ENCODE data around the gene PIGR. TPM values are rescaled to one million over a fixed set of nuclear protein-coding genes. Genes with fewer than 3 reads are reported as not detected.

Gene PIGR
- total RNA-seq, 1 donor from 2014 or later = 30.1 TPM

DNA sequence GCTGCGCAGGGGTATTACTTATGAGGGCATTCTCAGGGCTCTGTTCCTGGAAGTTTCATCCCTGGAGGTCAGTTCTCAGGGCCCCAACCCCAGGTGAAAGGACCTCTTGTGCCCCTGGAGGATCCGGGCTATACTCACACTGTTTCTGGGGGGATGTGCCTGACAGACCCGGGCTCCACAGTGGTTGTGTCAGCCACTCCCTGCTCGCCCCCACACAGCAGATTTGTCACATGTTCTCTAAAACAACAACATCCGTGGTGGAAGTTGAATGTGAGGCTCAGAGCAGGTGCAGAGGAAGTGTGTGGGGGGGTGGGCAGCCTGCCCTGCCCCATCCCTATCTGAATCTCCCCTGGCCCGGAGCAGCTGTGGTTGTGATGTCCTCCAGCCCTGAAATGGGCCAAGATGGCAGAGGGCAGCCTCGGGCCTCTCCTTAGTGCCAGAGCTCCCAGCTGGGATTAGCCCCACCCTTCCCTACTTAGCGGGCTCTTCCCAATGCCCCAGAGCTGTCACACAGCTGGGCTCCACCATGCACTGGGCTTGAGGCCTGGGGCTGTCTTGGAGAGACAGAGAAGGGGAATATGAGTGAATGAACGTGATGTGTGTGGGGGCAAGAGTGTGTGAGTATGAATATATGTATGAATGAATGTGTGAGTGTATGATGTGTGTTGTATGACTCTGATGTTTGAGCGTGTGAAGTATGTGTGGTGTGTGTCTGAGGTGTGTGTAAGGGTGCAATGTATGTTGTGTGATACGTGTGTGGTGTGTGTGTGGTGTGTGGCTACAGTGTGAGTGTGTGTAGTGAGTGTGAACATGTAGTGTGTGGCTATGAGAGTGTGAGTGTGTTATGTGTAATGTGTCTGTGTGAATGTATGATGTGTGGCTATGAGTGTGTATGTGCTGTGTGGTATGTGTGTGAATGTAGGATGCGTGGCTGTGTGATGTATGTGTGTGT is 23.0 kb downstream of the PIGR start:
- no peak for DNase-seq (ENCODE audit: extremely low spot score, unreplicated experiment)
- H3K4me1 Mint-ChIP-seq (ENCODE audit: unreplicated experiment) = no peaks in the 10 kb centered on the region
- H3K36me3 Mint-ChIP-seq = no peaks in the 10 kb centered on the region
- TF ChIP-seq, protein P1, sequence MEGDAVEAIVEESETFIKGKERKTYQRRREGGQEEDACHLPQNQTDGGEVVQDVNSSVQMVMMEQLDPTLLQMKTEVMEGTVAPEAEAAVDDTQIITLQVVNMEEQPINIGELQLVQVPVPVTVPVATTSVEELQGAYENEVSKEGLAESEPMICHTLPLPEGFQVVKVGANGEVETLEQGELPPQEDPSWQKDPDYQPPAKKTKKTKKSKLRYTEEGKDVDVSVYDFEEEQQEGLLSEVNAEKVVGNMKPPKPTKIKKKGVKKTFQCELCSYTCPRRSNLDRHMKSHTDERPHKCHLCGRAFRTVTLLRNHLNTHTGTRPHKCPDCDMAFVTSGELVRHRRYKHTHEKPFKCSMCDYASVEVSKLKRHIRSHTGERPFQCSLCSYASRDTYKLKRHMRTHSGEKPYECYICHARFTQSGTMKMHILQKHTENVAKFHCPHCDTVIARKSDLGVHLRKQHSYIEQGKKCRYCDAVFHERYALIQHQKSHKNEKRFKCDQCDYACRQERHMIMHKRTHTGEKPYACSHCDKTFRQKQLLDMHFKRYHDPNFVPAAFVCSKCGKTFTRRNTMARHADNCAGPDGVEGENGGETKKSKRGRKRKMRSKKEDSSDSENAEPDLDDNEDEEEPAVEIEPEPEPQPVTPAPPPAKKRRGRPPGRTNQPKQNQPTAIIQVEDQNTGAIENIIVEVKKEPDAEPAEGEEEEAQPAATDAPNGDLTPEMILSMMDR (conservative IDR thresholded peaks at IDR 0.05) = no peak
- H3K27ac Mint-ChIP-seq = no peak overlapping the region
- H3K4me3 Mint-ChIP-seq = no peak overlapping the region
- H3K27me3 Mint-ChIP-seq = peaks cover 1% of the 10 kb centered on the region
- H3K9me3 Mint-ChIP-seq = no peaks in the 10 kb centered on the region

DNA sequence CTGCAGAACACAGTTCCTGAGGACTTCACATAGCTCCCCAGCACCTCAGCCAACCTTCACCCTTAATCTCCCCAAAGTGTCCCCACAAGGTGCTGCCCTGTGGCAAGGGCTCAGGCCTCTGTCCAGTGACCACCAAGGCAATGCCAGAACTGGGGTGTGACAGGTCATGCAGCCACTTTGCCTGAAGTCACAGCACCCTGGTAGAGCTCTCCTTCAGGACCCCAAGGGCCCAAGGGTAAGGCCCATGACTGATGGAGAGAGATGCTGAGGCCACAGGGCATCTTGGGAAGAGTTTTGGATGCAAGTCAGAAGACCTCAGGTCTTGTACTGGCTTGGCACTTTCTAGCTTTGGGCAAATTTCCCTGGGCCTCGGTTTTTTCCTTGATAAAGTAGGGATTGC is 23.7 kb downstream of the PIGR start:
- H3K9me3 Mint-ChIP-seq = no peaks in the 10 kb centered on the region
- H3K27me3 Mint-ChIP-seq = peaks cover 7% of the 10 kb centered on the region
- no peaks in the 10 kb centered on the region for H3K36me3 Mint-ChIP-seq
- no peak overlapping the region for H3K27ac Mint-ChIP-seq
- H3K4me3 Mint-ChIP-seq = no peak overlapping the region
- no peak for DNase-seq (ENCODE audit: extremely low spot score, unreplicated experiment)
- TF ChIP-seq, protein P1 (conservative IDR thresholded peaks at IDR 0.05) = no peak
- H3K4me1 Mint-ChIP-seq (ENCODE audit: unreplicated experiment) = no peaks in the 10 kb centered on the region

DNA sequence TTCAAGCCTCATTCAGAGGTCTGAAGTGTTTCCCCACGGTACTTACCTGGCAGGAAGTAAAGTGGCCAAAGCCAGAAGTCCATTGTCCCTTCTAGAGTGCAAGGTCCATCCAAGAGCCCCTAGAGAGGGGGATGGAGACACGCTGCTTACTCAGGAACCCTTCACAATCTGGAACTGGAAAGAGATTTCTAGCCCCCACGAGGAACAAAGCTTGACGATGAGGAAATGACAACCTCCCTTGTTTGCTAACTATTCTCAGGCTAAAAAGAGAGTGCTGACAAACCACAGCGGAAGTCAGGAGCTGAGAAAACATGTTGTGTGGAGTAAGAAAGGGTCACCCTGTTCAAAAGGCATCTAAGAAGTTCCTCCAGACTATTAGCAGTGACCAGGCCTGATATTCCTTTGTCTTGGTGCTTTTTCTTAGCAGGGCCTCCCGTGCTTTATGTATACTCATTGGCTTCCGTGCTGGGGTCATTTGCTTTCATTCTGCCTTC is 24.4 kb downstream of the PIGR start, which contains the start of gene FCMR:
FCMR (minus strand) TSS at position 170 of the 494 bp plus-strand sequence; CDS start at position 83, 87 bp downstream.
- no peak for DNase-seq (ENCODE audit: extremely low spot score, unreplicated experiment)
- TF ChIP-seq, protein P1 (conservative IDR thresholded peaks at IDR 0.05) = no peak
- no peaks in the 10 kb centered on the region for H3K36me3 Mint-ChIP-seq

DNA sequence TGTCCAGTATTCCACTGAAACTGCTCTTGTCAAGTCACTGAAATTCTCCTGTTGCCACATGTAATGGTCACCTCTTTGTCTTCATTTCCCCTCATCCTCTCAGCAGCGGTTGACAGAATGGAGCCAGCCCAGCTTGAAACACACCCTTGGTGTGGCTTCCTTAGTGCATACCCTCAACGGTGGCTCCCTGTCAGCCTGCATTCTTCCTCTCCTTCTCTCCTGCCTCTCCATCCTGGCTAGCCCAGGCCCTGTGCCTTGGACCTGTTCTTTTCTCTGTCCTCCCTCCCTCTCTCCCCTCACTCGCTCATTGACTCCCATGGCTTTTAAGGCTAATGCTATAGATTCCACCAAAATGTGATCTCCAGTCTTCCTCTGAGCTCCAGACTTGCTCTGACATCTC is 28.2 kb downstream of the PIGR start:
- DNase-seq (ENCODE audit: extremely low spot score, unreplicated experiment) = no peak
- no peaks in the 10 kb centered on the region for H3K4me1 Mint-ChIP-seq (ENCODE audit: unreplicated experiment)
- TF ChIP-seq, protein P1 (conservative IDR thresholded peaks at IDR 0.05) = no peak
- peaks cover 43% of the 10 kb centered on the region for H3K27me3 Mint-ChIP-seq
- no peaks in the 10 kb centered on the region for H3K36me3 Mint-ChIP-seq
- no peak overlapping the region for H3K27ac Mint-ChIP-seq
- no peak overlapping the region for H3K4me3 Mint-ChIP-seq
- H3K9me3 Mint-ChIP-seq = no peaks in the 10 kb centered on the region

More for the DNA sequence above, 24.4 kb downstream of the PIGR start, which contains the start of gene FCMR:
- Mint-ChIP-seq H3K27ac (no peak within 1 kb of the TSS), H3K4me3 (no peak within 1 kb of the TSS), H3K27me3 (peaks cover 9% of the 10 kb centered on the region), H3K4me1 (ENCODE audit: unreplicated experiment) (no peaks in the 10 kb centered on the region), H3K9me3 (no peaks in the 10 kb centered on the region)

DNA sequence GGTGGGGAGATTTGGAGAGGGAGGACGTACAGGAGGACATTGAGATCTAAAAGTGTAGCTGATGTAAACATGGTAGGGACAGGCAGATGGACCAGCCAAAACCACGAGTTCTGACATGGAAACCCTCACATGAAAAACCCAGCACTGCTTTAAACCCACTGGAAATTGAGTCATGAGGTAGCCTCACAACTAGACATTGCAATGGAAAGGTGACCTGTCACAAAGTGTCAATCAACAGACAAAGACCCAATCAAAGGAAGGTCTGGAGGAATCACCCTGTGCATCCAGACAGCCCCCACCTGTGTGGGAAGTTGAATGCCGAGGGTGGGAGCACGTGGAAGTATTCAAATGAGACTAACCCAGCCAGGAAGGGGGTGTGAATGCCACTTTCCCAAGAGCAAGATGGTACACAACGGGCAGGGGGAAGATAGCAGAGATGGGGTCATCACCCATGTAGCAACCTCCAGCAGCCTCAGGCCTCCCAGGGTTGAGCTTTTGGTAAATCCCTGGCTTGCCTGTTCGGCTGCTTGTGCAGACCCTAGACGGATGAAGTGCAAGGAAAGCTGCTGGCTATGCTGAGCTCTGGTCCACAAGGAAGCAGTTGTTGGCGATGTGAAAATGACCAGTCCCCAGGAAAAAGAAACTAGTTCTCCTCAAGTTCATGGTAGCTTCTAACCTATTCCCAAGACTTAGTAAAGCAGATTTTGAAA is 30.1 kb downstream of the PIGR start:
- Mint-ChIP-seq H3K36me3 (no peaks in the 10 kb centered on the region), H3K27me3 (peaks cover 57% of the 10 kb centered on the region), H3K9me3 (no peaks in the 10 kb centered on the region), H3K4me3 (no peak overlapping the region), H3K4me1 (ENCODE audit: unreplicated experiment) (no peaks in the 10 kb centered on the region), H3K27ac (no peak overlapping the region)
- no peak for DNase-seq (ENCODE audit: extremely low spot score, unreplicated experiment)
- TF ChIP-seq, protein P1 (conservative IDR thresholded peaks at IDR 0.05) = no peak
